OCI-LY1 (cell line): ENCODE results near the gene TPPP.

Source experiments
- H2AFZ ChIP-seq: fragments of 200-600 bp; sonication (generic), shearing (Covaris generic); 2 replicates; pipeline ENCODE4 v1.6.0; 2014; ENCODE audit warnings: antibody characterized with exemption, mild to moderate bottlenecking, low read length
- H3F3A ChIP-seq: fragments of 200-600 bp; sonication (generic), shearing (Covaris generic); 2 replicates; pipeline ENCODE4 v1.6.0; 2014; ENCODE audit warnings: mild to moderate bottlenecking, antibody characterized with exemption, low read length, moderate library complexity; ENCODE audit not compliant: insufficient read depth
- H3K27ac ChIP-seq: fragments of 200-600 bp; sonication (generic); 2 replicates; pipeline ENCODE4 v1.5.1; 2014; ENCODE audit warnings: low read length, mixed run types, mild to moderate bottlenecking, low read depth; ENCODE audit not compliant: poor library complexity, severe bottlenecking
- H3K27me3 ChIP-seq: fragments of 200-600 bp; sonication (generic); 2 replicates; pipeline ENCODE4 v1.6.0; 2014; ENCODE audit warnings: antibody characterized with exemption, mild to moderate bottlenecking, low read length, moderate library complexity; ENCODE audit not compliant: insufficient read depth
- H3K36me3 ChIP-seq: fragments of 200-600 bp; sonication (generic); 2 replicates; pipeline ENCODE4 v1.6.1; 2014; ENCODE audit warnings: mild to moderate bottlenecking, antibody characterized with exemption, low read length, moderate library complexity, mixed read lengths; ENCODE audit not compliant: insufficient read depth
- H3K4me1 ChIP-seq: fragments of 200-600 bp; sonication (generic); 2 replicates; pipeline ENCODE4 v1.5.1; 2014; ENCODE audit warnings: mild to moderate bottlenecking, low read length, moderate library complexity; ENCODE audit not compliant: insufficient read depth, severe bottlenecking
- H3K4me2 ChIP-seq: fragments of 200-600 bp; sonication (generic), shearing (Covaris generic); 2 replicates; pipeline ENCODE4 v1.6.1; 2014; ENCODE audit warnings: low read length
- H3K4me3 ChIP-seq: fragments of 200-600 bp; sonication (generic); 2 replicates; pipeline ENCODE4 v1.5.1; 2014; ENCODE audit warnings: low read length, low read depth, mild to moderate bottlenecking, mixed read lengths; ENCODE audit not compliant: poor library complexity, severe bottlenecking
- H3K79me2 ChIP-seq: fragments of 200-600 bp; shearing (Covaris generic); 2 replicates; pipeline ENCODE4 v1.6.1; 2016; ENCODE audit warnings: mixed run types, low read length, mixed read lengths; ENCODE audit not compliant: insufficient read depth
- H3K9ac ChIP-seq: fragments of 200-600 bp; sonication (generic), shearing (Covaris generic); 2 replicates; pipeline ENCODE4 v1.6.1; 2014; ENCODE audit warnings: mild to moderate bottlenecking, low read length, mixed read lengths
- H3K9me2 ChIP-seq: fragments of 200-600 bp; sonication (generic), shearing (Covaris generic); 2 replicates; pipeline ENCODE4 v1.6.1; 2014; ENCODE audit warnings: low read depth, mild to moderate bottlenecking, low read length, mixed read lengths
- H3K9me3 ChIP-seq: fragments of 200-600 bp; shearing (Covaris generic); 2 replicates; pipeline ENCODE4 v1.6.1; 2014; ENCODE audit warnings: low read length, mixed read lengths
- H4K20me1 ChIP-seq: fragments of 200-600 bp; sonication (generic), shearing (Covaris generic); 2 replicates; pipeline ENCODE4 v1.6.0; 2016; ENCODE audit warnings: mild to moderate bottlenecking, low read length; ENCODE audit not compliant: insufficient read depth
- EZH2 ChIP-seq: fragments of 200-600 bp; sonication (generic), shearing (Covaris generic); IDR thresholded peaks from 2 replicates; pipeline ENCODE4 v1.8.0; 2017; ENCODE audit warnings: borderline replicate concordance, mixed run types, mild to moderate bottlenecking, antibody characterized with exemption, low read length, moderate library complexity, mixed read lengths
- TF ChIP-seq, protein P1 (sequence below): fragments of 200-600 bp; sonication (generic), shearing (Covaris generic); IDR thresholded peaks from 2 replicates; pipeline ENCODE4 v1.5.1; 2017; ENCODE audit warnings: mild to moderate bottlenecking, antibody characterized with exemption, low read length, moderate library complexity, mixed read lengths

The TPPP gene

DNA sequence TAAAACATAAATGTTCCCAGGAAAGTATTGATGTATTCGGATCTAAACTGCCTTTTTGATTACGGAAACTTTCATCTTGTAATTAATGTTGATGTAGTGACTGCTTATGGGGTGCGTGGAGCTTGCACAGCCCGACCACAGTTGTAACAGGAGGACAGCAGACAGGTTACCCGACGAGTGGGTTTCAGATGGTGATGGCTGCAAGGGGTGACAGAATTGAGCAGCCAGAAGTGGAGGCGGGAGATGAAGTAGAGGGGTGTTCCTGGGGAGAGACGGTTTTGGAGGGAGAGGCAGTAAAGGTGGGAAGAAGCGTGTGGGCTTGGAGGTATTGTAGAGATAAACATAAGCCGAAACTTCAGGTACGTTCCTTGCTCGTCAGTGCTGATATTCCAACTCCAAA is 75.3 kb downstream of the TPPP start:
- no peak overlapping the region for H2AFZ ChIP-seq
- H3K9me2 ChIP-seq, result no peaks in the 10 kb centered on the region
- no peaks in the 10 kb centered on the region for H4K20me1 ChIP-seq
- peaks cover 9% of the 10 kb centered on the region for H3K4me1 ChIP-seq
- no peak overlapping the region for H3K27ac ChIP-seq
- H3K4me3 ChIP-seq, result no peak overlapping the region
- TF ChIP-seq EZH2, result no peak
- TF ChIP-seq, protein P1, sequence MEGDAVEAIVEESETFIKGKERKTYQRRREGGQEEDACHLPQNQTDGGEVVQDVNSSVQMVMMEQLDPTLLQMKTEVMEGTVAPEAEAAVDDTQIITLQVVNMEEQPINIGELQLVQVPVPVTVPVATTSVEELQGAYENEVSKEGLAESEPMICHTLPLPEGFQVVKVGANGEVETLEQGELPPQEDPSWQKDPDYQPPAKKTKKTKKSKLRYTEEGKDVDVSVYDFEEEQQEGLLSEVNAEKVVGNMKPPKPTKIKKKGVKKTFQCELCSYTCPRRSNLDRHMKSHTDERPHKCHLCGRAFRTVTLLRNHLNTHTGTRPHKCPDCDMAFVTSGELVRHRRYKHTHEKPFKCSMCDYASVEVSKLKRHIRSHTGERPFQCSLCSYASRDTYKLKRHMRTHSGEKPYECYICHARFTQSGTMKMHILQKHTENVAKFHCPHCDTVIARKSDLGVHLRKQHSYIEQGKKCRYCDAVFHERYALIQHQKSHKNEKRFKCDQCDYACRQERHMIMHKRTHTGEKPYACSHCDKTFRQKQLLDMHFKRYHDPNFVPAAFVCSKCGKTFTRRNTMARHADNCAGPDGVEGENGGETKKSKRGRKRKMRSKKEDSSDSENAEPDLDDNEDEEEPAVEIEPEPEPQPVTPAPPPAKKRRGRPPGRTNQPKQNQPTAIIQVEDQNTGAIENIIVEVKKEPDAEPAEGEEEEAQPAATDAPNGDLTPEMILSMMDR, result no peak
- H3K36me3 ChIP-seq, result peaks cover 75% of the 10 kb centered on the region
- H3K9ac ChIP-seq, result no peak overlapping the region
- no peaks in the 10 kb centered on the region for H3K27me3 ChIP-seq
- no peaks in the 10 kb centered on the region for H3F3A ChIP-seq
- peaks cover 7% of the 10 kb centered on the region; the same call in 1 of the 2 replicates for H3K9me3 ChIP-seq
- peaks cover 37% of the 10 kb centered on the region for H3K79me2 ChIP-seq
- H3K4me2 ChIP-seq, result no peak overlapping the region

DNA sequence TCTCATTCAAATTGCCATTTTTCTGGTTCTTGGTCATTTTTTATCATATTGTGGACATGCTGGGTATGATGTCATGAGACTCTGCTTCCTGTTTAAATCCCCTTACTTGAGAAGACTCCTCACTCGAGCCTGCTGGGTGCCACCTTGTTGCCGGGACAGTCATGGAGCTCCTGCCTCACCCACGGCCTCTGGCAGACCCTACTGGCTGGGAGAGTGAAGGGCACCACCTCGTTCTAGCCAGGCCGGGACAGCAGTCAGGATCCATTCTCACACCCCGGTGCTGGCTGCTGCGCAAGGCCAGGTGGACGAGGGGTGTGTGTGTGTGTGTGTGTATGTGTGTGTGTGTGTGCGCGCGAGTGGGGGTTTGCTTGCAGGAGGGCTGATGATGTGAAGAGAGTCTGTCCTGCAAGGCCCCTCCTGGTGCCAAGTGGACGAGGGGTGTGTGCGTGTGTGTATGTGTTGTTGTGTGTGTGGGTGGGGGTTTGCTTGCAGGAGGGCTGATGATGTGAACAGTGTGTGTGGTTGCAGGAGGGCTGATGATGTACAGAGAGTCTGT is 76.6 kb downstream of the TPPP start:
- H3F3A ChIP-seq, result no peaks in the 10 kb centered on the region
- H3K4me2 ChIP-seq, result no peak overlapping the region
- H3K27me3 ChIP-seq, result no peaks in the 10 kb centered on the region
- no peaks in the 10 kb centered on the region for H3K9me2 ChIP-seq
- H3K36me3 ChIP-seq, result peaks cover 68% of the 10 kb centered on the region
- H3K4me3 ChIP-seq, result no peak overlapping the region
- no peaks in the 10 kb centered on the region for H4K20me1 ChIP-seq
- TF ChIP-seq EZH2, result no peak
- TF ChIP-seq, protein P1, result no peak
- H3K9ac ChIP-seq, result no peak overlapping the region
- no peak overlapping the region for H2AFZ ChIP-seq
- peaks cover 7% of the 10 kb centered on the region; the same call in 1 of the 2 replicates for H3K9me3 ChIP-seq
- peaks cover 41% of the 10 kb centered on the region for H3K79me2 ChIP-seq
- peaks cover 12% of the 10 kb centered on the region for H3K4me1 ChIP-seq
- no peak overlapping the region for H3K27ac ChIP-seq

DNA sequence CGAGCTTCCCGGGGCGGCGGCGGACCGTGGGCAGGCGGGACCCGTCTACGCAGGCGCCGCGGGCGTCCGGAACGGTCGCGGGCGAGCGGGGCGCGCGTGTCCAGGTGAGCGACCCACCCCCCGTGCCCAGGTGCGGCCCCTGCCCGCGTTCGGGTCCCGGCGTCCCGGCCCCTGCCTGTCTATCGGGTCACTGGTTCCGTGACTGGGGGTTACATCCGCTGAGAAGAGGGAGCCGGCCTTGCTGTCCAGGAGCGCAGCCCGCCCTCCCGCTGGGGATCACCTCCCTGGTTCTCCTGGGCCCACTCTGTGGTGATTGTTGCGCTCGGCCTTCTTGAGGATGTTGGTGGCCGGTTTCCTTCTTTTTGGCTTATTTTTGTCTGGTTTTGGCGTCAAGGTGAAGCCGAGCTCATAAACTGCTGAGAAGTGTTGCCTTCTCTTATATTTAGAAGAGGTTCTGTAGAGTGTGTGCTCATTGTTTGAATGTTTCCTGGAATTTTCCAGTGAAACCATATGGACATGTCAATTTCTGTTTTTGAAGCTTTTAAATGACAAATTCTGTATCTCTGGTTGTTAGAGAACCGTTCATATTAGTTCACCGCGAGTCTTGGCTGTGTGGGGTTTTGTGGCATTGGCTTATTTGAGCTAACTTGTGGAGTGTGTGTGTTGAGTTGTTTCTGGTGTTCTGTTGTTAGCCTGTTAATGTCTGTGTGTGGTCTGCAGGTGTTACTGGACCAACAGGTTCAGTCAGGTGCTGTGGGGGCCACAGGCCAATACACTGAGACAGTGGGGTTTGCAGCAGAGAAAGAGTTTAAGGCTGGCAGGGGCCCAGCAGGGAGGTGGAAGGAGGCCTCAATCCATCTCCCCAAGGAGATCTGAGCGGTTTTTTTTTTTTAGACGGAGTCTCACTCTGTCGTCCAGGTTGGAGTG is 80.4 kb downstream of the TPPP start:
- Histone ChIP-seq H3F3A (no peaks in the 10 kb centered on the region), H3K27ac (no peak overlapping the region)

More for the DNA sequence above, 80.4 kb downstream of the TPPP start:
- Histone ChIP-seq H4K20me1 (no peaks in the 10 kb centered on the region), H3K4me2 (peak overlapping the region; percentile 84), H3K4me1 (peaks cover 18% of the 10 kb centered on the region), H3K9me3 (peaks cover 7% of the 10 kb centered on the region; the same call in 1 of the 2 replicates), H3K9ac (peak overlapping the region; percentile 79), H3K4me3 (peak overlapping the region; percentile 81), H3K9me2 (no peaks in the 10 kb centered on the region), H3K27me3 (no peaks in the 10 kb centered on the region), H2AFZ (no peak overlapping the region), H3K79me2 (peaks cover 41% of the 10 kb centered on the region), H3K36me3 (peaks cover 32% of the 10 kb centered on the region)
- TF ChIP-seq, protein P1, result no peak
- no peak for TF ChIP-seq EZH2
